Measurements from ENCODE around the gene BMP4. TPM values are rescaled to one million over a fixed set of nuclear protein-coding genes. Genes with fewer than 3 reads are reported as not detected.
A peak's percentile ranks its signal among the peaks of the same experiment; 100 is the strongest.
"Not testable (repeated sequence)": the region's sequence is repeated elsewhere in the genome, so short reads cannot be mapped to it uniquely, and the experiment has no call there.

BMP4 gene
- total RNA-seq = 10 to 100 TPM in 2 of 4 donors, 1 to 10 TPM in 2; 6.4 to 10.8 (median 8.4) TPM
- 8.0 TPM for polyA plus RNA-seq
- long read RNA-seq, donor 1, partial matches to known transcripts = 0 of 4 reads
- long read RNA-seq, donor 1, other reads (novel, unspliced or antisense) = 2 of 4 reads
- long read RNA-seq, donor 2, partial matches to known transcripts = 0 of 2 reads
- long read RNA-seq, donor 2, other reads (novel, unspliced or antisense) = 1 of 2 reads
- long read RNA-seq, donor 3, transcript BMP4-201 (4 exons, 1,917 nt) = major isoform, 5 of 25 reads
- long read RNA-seq, donor 3, transcript BMP4-205 (3 exons, 1,705 nt) = major isoform, 5 of 25 reads
- long read RNA-seq, donor 3, partial matches to known transcripts = 2 of 25 reads
- long read RNA-seq, donor 3, other reads (novel, unspliced or antisense) = 10 of 25 reads
- long read RNA-seq, donor 4, transcript BMP4-205 (3 exons, 1,705 nt) = major isoform, 5 of 9 reads
- long read RNA-seq, donor 4, partial matches to known transcripts = 1 of 9 reads
- long read RNA-seq, donor 4, other reads (novel, unspliced or antisense) = 1 of 9 reads

DNA sequence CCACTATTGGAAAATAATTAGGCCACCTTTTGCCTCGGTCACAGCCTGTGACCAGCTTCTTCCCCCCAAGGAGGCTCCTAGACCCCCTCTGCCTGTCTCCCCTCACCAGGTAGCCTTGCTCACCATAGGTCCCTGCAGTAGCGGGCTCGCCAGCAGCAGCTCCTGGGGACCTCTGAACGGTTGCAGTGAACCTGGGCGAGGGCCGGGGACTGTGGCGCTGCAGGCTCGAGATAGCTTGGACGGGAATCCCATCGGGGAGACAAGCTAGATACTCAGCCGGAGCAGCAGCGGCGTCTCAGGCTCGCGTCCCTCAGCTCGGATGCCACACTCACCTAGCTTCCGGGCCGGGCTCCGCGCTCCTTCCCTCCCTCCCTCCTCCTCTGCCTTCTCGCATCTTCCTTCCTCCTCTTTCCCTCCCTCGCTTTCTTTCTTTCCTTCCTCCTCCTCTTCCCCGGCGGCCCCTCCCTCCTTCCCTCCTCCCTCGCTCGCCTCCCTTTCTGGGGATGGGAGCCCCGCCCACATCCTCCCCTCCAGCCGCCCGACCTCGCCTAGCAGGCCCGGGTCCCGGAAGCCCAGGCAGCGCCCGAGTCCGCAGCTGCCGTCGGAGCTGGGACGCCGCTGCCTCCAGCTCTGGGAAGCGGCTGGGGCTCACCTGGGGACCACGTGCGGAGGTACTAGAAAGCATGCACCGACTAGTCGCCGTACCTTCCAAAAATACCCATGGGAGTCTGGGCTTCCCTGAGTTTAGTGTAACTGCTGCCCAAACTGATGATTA, at the start of gene BMP4:
Gene BMP4, minus strand, starts transcription at position 399 of the 775 bp plus-strand sequence. CDS start 4,603 bp downstream, outside the sequence.
- Histone ChIP-seq H3K4me1 (ENCODE audit: control insufficient read depth, insufficient read depth, low read length) (no peaks in the 10 kb centered on the region), H3K27me3 (ENCODE audit: control insufficient read depth, insufficient read depth) (no peaks in the 10 kb centered on the region), H3K27ac (ENCODE audit: low read length) (no peak within 1 kb of the TSS), H3K4me3 (ENCODE audit: low read length) (peak within 1 kb of the TSS; percentile 84), H3K9me3 (ENCODE audit: control insufficient read depth, low read length) (no peaks in the 10 kb centered on the region)
- DNase-seq (peak; percentile 90 to 95 (median 95)), ATAC-seq (peak; percentile 70 to 72)
- intact Hi-C loops (cut with DNase I) = loop anchor here in 3 of 4 donors (10.0 kb wide), 3 partner anchors 218 to 412 kb away; no protein-coding TSS in a partner anchor
- 9% methylated on average over 45 of the region's 45 CpGs for WGBS

DNA sequence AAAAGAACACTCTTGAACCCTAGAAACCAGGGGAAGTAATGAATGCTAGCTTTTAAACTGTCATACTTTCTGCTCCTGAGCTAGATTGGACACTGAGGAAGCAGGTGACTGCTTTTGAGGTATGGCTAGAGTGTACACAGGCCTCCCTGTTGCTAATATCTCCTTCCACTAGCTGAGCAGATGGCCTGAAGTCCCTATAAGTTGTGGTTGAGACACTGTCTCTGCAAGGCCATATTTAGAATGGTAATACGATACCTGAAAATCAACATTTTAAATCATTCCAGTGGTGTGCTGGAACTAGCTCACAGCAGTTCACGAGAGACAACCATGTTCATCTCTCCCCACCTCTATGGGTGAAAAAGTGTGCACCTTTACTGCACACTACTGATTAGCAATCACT, 46.4 kb upstream of the BMP4 start:
- no peak for DNase-seq
- 92% methylated on average over 2 of the region's 2 CpGs for WGBS

DNA sequence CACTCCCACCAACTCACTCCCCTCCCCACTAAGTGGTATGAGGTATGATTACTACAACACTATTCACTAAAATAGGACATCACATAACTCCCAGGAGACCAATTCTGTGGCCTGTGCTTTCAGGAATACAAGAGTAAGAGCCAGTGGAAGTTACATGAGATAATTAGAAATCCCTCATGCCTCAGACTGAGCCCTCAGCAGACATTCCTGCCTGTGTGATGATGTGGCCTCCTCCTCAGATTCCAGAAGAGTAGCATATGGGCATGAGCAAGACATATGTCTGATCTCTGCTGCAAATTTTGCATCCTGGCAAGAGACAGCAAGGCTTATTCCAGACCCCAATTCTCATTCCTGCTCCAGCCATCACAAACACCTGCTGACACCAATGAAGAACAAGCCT, 46.0 kb upstream of the BMP4 start:
- Histone ChIP-seq H3K9me3 (ENCODE audit: control insufficient read depth, low read length) (no peaks in the 10 kb centered on the region), H3K27ac (ENCODE audit: low read length) (no peak overlapping the region), H3K27me3 (ENCODE audit: control insufficient read depth, insufficient read depth) (no peaks in the 10 kb centered on the region), H3K4me1 (ENCODE audit: control insufficient read depth, insufficient read depth, low read length) (no peaks in the 10 kb centered on the region), H3K4me3 (ENCODE audit: low read length) (no peak overlapping the region)
- intact Hi-C loops (cut with DNase I) = no loop called here
- DNase-seq (no peak), ATAC-seq (no peak)

More for the DNA sequence above, 46.4 kb upstream of the BMP4 start:
- H3K4me1 ChIP-seq (ENCODE audit: control insufficient read depth, insufficient read depth, low read length) = no peaks in the 10 kb centered on the region
- no peaks in the 10 kb centered on the region for H3K27me3 ChIP-seq (ENCODE audit: control insufficient read depth, insufficient read depth)
- intact Hi-C loops (cut with DNase I) = no loop called here
- no peaks in the 10 kb centered on the region for H3K9me3 ChIP-seq (ENCODE audit: control insufficient read depth, low read length)
- no peak overlapping the region for H3K4me3 ChIP-seq (ENCODE audit: low read length)
- no peak overlapping the region for H3K27ac ChIP-seq (ENCODE audit: low read length)
- ATAC-seq = no peak

DNA sequence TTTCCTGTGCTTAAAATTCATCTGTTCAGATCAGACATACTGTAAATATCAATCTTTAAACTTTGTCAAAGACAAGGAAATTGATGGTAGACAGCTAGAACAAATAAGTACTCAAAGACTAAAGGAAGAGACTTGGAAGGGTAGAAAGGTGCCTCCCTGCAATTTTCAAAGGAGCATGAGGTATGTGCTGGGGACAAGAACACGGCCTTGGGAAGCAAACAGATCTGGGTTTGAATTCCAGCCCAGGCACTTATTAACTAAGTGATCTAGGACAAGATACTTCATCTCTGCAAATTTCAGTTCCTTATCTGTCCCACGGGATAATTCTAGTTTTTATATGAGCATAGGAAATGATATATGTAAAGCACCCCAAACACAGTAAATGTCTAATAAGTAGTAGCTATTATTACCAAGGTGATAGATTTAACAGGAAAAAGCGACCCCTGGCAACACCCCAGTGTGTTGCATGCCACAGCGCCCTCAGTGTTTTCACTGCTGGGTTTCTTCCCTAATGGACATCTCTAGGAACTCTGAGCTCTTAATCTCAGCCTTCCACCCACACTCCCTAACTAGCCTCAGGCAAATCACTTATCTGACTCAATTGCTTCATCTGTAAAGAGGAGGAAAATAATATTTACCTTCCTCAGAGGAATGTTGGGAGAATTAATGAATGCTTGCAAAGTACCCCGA, 44.7 kb upstream of the BMP4 start:
- intact Hi-C loops (cut with DNase I) = no loop called here
- H3K4me3 ChIP-seq (ENCODE audit: low read length) = no peak overlapping the region
- no peaks in the 10 kb centered on the region for H3K27me3 ChIP-seq (ENCODE audit: control insufficient read depth, insufficient read depth)
- no peaks in the 10 kb centered on the region for H3K9me3 ChIP-seq (ENCODE audit: control insufficient read depth, low read length)
- no peak overlapping the region for H3K27ac ChIP-seq (ENCODE audit: low read length)
- DNase-seq = peak in 1 of 3 donors; percentile 42
- no peak for ATAC-seq
- no peaks in the 10 kb centered on the region for H3K4me1 ChIP-seq (ENCODE audit: control insufficient read depth, insufficient read depth, low read length)
- WGBS = 60% methylated on average over 5 of the region's 5 CpGs

DNA sequence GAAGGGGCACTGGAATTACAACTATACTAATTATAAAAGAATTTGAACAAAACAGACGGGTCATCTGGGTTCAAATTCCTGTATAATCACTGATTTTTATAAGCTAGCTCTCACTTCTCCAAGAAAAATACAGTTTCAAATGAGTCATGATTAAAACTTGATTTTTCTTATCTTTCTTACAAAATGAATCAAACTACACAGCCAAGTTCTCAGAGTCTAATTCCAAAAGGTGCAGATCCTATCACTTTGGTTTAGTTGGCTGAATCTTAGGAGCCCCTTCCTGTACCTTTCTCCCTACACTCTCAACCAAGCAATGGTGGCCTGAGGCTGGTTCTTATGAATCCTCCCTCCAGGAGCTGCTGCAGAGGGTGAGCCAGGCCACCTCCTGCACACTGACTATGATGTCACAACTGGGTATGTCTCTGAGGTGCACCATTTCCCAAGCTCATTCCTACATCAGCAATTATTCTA, 43.8 kb upstream of the BMP4 start:
- ATAC-seq = peak; percentile 42 to 45
- WGBS = 71% methylated on average over 1 of the region's 1 CpG

DNA sequence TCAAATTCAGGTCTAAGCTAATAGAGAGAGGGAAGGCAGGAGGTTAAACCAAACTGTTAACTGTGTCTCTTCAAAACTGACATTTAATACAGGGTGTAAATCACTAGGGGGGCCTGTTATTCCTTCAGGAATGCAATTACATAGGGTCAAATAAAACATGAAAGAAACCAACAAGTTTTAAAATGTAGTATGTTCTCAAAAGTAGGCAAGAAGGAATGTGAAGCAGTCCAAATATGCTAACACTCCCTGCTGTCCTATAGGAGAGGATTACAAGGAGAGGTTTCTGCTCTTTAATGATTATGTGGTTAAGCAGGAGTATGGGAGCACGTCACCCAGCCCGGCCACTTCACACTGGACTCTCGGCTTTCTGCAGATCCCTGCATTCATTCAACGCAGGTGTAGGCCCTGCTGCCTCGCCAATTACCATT, 42.5 kb upstream of the BMP4 start:
- Histone ChIP-seq H3K27ac (ENCODE audit: low read length) (no peak overlapping the region), H3K9me3 (ENCODE audit: control insufficient read depth, low read length) (no peaks in the 10 kb centered on the region), H3K4me1 (ENCODE audit: control insufficient read depth, insufficient read depth, low read length) (no peaks in the 10 kb centered on the region), H3K27me3 (ENCODE audit: control insufficient read depth, insufficient read depth) (no peaks in the 10 kb centered on the region), H3K4me3 (ENCODE audit: low read length) (no peak overlapping the region)
- no peak for DNase-seq
- intact Hi-C loops (cut with DNase I) = no loop called here
- WGBS = 73% methylated on average over 5 of the region's 5 CpGs
- ATAC-seq = no peak

More for the DNA sequence above, 43.8 kb upstream of the BMP4 start:
- peak in 1 of 3 donors; percentile 20 for DNase-seq
- Histone ChIP-seq H3K4me1 (ENCODE audit: control insufficient read depth, insufficient read depth, low read length) (no peaks in the 10 kb centered on the region), H3K9me3 (ENCODE audit: control insufficient read depth, low read length) (no peaks in the 10 kb centered on the region), H3K27ac (ENCODE audit: low read length) (no peak overlapping the region), H3K4me3 (ENCODE audit: low read length) (no peak overlapping the region), H3K27me3 (ENCODE audit: control insufficient read depth, insufficient read depth) (no peaks in the 10 kb centered on the region)
- intact Hi-C loops (cut with DNase I) = no loop called here

DNA sequence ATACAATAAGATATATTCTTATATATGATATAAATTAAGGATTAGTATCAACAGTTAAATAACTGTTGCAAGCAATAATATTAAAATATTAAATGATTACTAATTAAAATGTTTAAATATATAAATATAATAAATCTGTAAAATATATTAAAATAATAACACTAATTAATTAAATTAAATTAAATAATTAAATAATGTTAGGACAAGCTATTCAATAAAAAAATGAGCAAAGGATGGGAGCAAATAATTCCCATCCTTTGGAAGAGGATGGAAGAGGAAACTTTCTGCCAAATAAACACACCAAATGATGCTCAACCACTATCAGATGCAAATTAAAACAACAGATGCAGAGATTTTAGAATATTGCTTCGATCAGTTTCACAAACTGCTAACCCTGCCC, 39.4 kb upstream of the BMP4 start:
- Histone ChIP-seq H3K9me3 (ENCODE audit: control insufficient read depth, low read length) (no peaks in the 10 kb centered on the region), H3K4me1 (ENCODE audit: control insufficient read depth, insufficient read depth, low read length) (no peaks in the 10 kb centered on the region), H3K27me3 (ENCODE audit: control insufficient read depth, insufficient read depth) (no peaks in the 10 kb centered on the region), H3K4me3 (ENCODE audit: low read length) (no peak overlapping the region), H3K27ac (ENCODE audit: low read length) (no peak overlapping the region)
- intact Hi-C loops (cut with DNase I) = no loop called here
- DNase-seq = no peak
- WGBS = 95% methylated on average over 1 of the region's 1 CpG
- ATAC-seq = no peak

DNA sequence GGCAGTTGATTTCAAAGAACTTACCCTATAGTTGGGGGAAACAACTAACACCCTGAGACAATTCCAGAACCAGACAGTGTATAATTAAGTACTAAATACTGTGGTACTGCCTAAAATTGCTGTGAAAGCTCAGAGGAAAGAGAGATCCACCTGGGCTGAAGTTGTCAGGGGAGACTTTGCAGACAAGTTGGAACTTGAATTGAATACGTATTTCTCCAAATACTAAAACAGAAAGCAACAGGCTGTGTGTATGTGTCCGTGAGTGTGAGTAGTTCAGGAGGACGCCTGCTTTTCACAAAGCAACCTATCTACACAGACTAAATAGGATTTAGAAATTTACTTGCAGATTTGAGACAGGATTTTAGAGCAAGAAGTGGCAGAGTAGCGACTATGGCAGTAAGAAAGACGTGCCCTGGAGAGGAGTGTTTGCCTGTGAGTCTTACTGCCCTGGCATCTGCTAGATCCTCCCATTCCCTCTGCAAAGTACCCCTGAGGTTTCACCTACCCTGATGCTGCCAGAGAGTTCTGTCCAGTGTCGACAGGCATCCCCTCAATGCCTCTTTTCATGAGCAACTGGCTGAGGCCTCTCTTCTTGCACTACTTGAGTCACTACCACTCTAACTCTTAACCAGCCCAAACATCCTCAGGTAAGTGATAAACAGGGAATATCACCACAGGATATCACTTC, 37.4 kb upstream of the BMP4 start:
- 82% methylated on average over 6 of the region's 6 CpGs for WGBS
- H3K27me3 ChIP-seq (ENCODE audit: control insufficient read depth, insufficient read depth) = no peaks in the 10 kb centered on the region
- no peaks in the 10 kb centered on the region for H3K9me3 ChIP-seq (ENCODE audit: control insufficient read depth, low read length)

DNA sequence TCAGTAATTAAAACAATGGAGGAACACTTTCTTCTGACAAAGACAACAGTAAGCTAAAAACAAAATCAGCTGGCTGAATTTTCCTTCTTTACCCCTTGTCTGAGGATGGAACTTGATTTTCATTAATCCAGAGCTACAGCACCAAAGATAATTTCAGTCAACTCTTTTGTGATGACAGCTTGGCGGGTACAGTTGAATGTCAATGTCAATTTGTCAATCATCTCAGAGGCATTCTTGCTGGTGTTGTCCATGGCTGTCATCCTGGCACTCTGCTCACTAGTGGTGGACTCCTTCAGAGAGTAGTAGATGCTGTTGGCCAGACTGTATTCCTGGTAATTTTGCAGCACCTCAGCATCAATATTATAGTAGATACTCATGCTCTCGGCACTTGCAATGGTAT, 34.4 kb upstream of the BMP4 start:
- Histone ChIP-seq H3K4me3 (ENCODE audit: low read length) (no peak overlapping the region), H3K4me1 (ENCODE audit: control insufficient read depth, insufficient read depth, low read length) (no peaks in the 10 kb centered on the region), H3K9me3 (ENCODE audit: control insufficient read depth, low read length) (no peaks in the 10 kb centered on the region), H3K27me3 (ENCODE audit: control insufficient read depth, insufficient read depth) (no peaks in the 10 kb centered on the region), H3K27ac (ENCODE audit: low read length) (no peak overlapping the region)
- ATAC-seq = no peak
- no peak for DNase-seq
- intact Hi-C loops (cut with DNase I) = no loop called here
- 41% methylated on average over 2 of the region's 2 CpGs for WGBS

More for the DNA sequence above, 37.4 kb upstream of the BMP4 start:
- no peak for DNase-seq
- no peak for ATAC-seq
- Histone ChIP-seq H3K4me3 (ENCODE audit: low read length) (no peak overlapping the region), H3K4me1 (ENCODE audit: control insufficient read depth, insufficient read depth, low read length) (no peaks in the 10 kb centered on the region), H3K27ac (ENCODE audit: low read length) (no peak overlapping the region)
- intact Hi-C loops (cut with DNase I) = no loop called here

DNA sequence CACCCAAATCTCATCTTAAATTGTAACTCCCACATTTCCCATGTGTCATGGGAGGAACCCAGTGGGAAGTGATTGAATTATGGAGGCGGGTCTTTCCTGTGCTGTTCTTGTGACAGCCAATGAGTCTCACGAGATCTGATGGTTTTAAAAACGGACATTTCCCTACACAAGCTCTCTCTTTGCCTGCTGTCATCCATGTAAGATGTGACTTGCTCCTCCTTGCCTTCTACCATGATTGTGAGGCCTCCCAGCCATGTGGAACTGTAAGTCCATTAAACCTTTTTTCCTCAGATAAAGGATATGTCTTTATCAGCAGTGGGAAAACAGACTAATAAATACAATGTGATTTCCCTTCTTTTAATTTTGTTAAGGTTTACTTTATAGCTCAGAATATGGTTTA, 30.1 kb upstream of the BMP4 start:
- intact Hi-C loops (cut with DNase I); H3K4me1 ChIP-seq (ENCODE audit: control insufficient read depth, insufficient read depth, low read length); H3K27me3 ChIP-seq (ENCODE audit: control insufficient read depth, insufficient read depth); H3K27ac ChIP-seq (ENCODE audit: low read length); H3K4me3 ChIP-seq (ENCODE audit: low read length); ATAC-seq; DNase-seq; H3K9me3 ChIP-seq (ENCODE audit: control insufficient read depth, low read length): not testable (repeated sequence)
- WGBS = 75% methylated on average over 3 of the region's 3 CpGs
